HCT116 (cell line): ENCODE data around the gene SNX9. TPM values are rescaled to one million over a fixed set of nuclear protein-coding genes. Genes with fewer than 3 reads are reported as not detected.

Experiments used
- ATAC-seq: fragments of 200-7000 bp; cut with Tn5 transposase; 2 replicates; pipeline ENCODE4 v1.9.1; 2020; ENCODE audit warnings: mild to moderate bottlenecking, moderate library complexity
- BruUV-seq: library from RNA; stranded (reverse); fragments of 400-500 nt; replicated peaks from 2 replicates; lab custom pipeline; 2021; lab: Mats Ljungman, UMichigan
- CTCF ChIA-PET: fragments of 300-600 bp; sonication (Branson Sonifier 250); formaldehyde crosslinking; loops from one replicate; lab custom pipeline; 2021; ENCODE audit warnings: antibody characterized with exemption; lab: Charles Lee
- POLR2A ChIA-PET: fragments of 300-600, 350-600 bp; sonication (Branson Sonifier 250); formaldehyde crosslinking; loops from one replicate; lab custom pipeline; 2021; ENCODE audit warnings: antibody characterized with exemption; lab: Charles Lee
- RAD21 ChIA-PET, 2 experiments: fragments of 300-600 bp; sonication (Branson Sonifier 250); formaldehyde crosslinking; loops; one replicate each; lab custom pipeline; 2023; ENCODE audit warnings: low total read pairs in 2 of 2; ENCODE audit not compliant: uncharacterized antibody in 2 of 2, unreplicated experiment in 2 of 2, low non-redundant PET in 1 of 2; lab: Charles Lee
- DNase-seq: peaks from one replicate; pipeline ENCODE4 v3.0.0-alpha.2; 2010; ENCODE audit warnings: low read depth, low spot score
- H2AFZ ChIP-seq: fragments of 200-600 bp; shearing (Covaris generic), sonication (generic); 2 replicates; pipeline ENCODE4 v1.6.1; 2017; ENCODE audit warnings: low read depth, mixed run types, mixed read lengths, antibody characterized with exemption, low read length; ENCODE audit not compliant: poor library complexity, severe bottlenecking
- H3K27ac ChIP-seq: 2 replicates; pipeline ENCODE4 v1.5.1; 2012; ENCODE audit warnings: low read depth, low read length
- H3K27me3 ChIP-seq: fragments of 200-600 bp; sonication (generic); 2 replicates; pipeline ENCODE4 v1.6.1; 2016; ENCODE audit warnings: mixed run types, low read length, mixed read lengths; ENCODE audit not compliant: insufficient read depth
- H3K36me3 ChIP-seq, 2 experiments: fragments of 200-500 bp in 1 of 2; fragments of 200-600 bp in 1 of 2; sonication (Bioruptor generic) in 1 of 2; sonication (generic) in 1 of 2; 2 replicates each; pipeline versions ENCODE4 v1.5.1 to v1.6.1; 2014 to 2016; ENCODE audit warnings: low read length in 2 of 2, inconsistent platforms in 1 of 2, mixed read lengths in 1 of 2, mixed run types in 1 of 2; ENCODE audit not compliant: insufficient read depth in 2 of 2, control insufficient read depth in 1 of 2
- H3K4me1 ChIP-seq, 2 experiments: fragments of 200-600 bp in 1 of 2; sonication (generic) in 1 of 2; 2 replicates each; pipeline versions ENCODE4 v1.5.1 to v1.6.1; 2012 to 2017; ENCODE audit warnings: low read length in 2 of 2, inconsistent platforms in 1 of 2, mild to moderate bottlenecking in 1 of 2, mixed read lengths in 1 of 2, mixed run types in 1 of 2, moderate library complexity in 1 of 2; ENCODE audit not compliant: insufficient read depth in 2 of 2, control insufficient read depth in 1 of 2
- H3K4me2 ChIP-seq: fragments of 200-600 bp; sonication (generic); 2 replicates; pipeline ENCODE4 v1.6.1; 2017; ENCODE audit warnings: mixed run types, low read length, mixed read lengths
- H3K4me3 ChIP-seq, 2 experiments: fragments of 200-600 bp in 1 of 2; sonication (generic) in 1 of 2; replicated peaks in 1 of 2; 2 replicates each; pipeline ENCODE4 v1.5.1; 2011 to 2016; ENCODE audit warnings: low read length in 2 of 2, control low read depth in 1 of 2, low read depth in 1 of 2, mild to moderate bottlenecking in 1 of 2, mixed read lengths in 1 of 2, mixed run types in 1 of 2
- H3K79me2 ChIP-seq: fragments of 200-600 bp; sonication (generic); 2 replicates; pipeline ENCODE4 v1.6.1; 2017; ENCODE audit warnings: mild to moderate bottlenecking, mixed run types, low read length, moderate library complexity, mixed read lengths; ENCODE audit not compliant: insufficient read depth
- H3K9ac ChIP-seq: fragments of 200-600 bp; sonication (generic); 2 replicates; pipeline ENCODE4 v1.6.1; 2016; ENCODE audit warnings: low read length, mixed read lengths
- H3K9me2 ChIP-seq: fragments of 200-600 bp; sonication (generic), shearing (Covaris generic); 2 replicates; pipeline ENCODE4 v1.6.1; 2017; ENCODE audit warnings: mixed run types, mild to moderate bottlenecking, moderate library complexity; ENCODE audit not compliant: insufficient read depth
- H3K9me3 ChIP-seq, 2 experiments: fragments of 200-500 bp in 1 of 2; fragments of 200-600 bp in 1 of 2; sonication (Bioruptor generic) in 1 of 2; sonication (generic) in 1 of 2; 2 replicates each; pipeline ENCODE4 v1.6.1; 2014 to 2017; ENCODE audit warnings: low read length in 2 of 2, mixed read lengths in 2 of 2, inconsistent platforms in 1 of 2, low read depth in 1 of 2, mild to moderate bottlenecking in 1 of 2, mixed run types in 1 of 2, moderate library complexity in 1 of 2; ENCODE audit not compliant: control insufficient read depth in 1 of 2, insufficient read depth in 1 of 2
- H4K20me1 ChIP-seq: fragments of 200-600 bp; sonication (generic), shearing (Covaris generic); 2 replicates; pipeline ENCODE4 v1.6.1; 2017; ENCODE audit warnings: mixed run types, mild to moderate bottlenecking, moderate library complexity; ENCODE audit not compliant: insufficient read depth
- ATF3 ChIP-seq: IDR thresholded peaks from 2 replicates; pipeline ENCODE4 v1.6.1; 2012
- CEBPB ChIP-seq: IDR thresholded peaks from 2 replicates; pipeline ENCODE4 v1.6.1; 2012; ENCODE audit warnings: low read depth
- EZH2 ChIP-seq: fragments of 200-600 bp; sonication (generic); IDR thresholded peaks from 2 replicates; pipeline ENCODE4 v1.6.1; 2017; ENCODE audit warnings: antibody characterized with exemption, mixed run types
- EZH2phosphoT487 ChIP-seq: fragments of 200-600 bp; IDR thresholded peaks from 2 replicates; pipeline ENCODE4 v1.6.1; 2018; ENCODE audit warnings: antibody characterized with exemption, borderline replicate concordance
- FOSL1 ChIP-seq: IDR thresholded peaks from 2 replicates; pipeline ENCODE4 v1.6.1; 2012; ENCODE audit warnings: low read depth
- MAX ChIP-seq: IDR thresholded peaks from 2 replicates; pipeline ENCODE4 v1.6.1; 2012
- POLR2AphosphoS5 ChIP-seq: IDR thresholded peaks from 2 replicates; pipeline ENCODE4 v1.6.1; 2011; ENCODE audit warnings: mild to moderate bottlenecking, low read depth, low read length, moderate library complexity
- SIN3A ChIP-seq: IDR thresholded peaks from 2 replicates; pipeline ENCODE4 v1.6.1; 2012; ENCODE audit warnings: low read depth
- SRF ChIP-seq: IDR thresholded peaks from 2 replicates; pipeline ENCODE4 v1.6.1; 2012; ENCODE audit warnings: low read depth
- TCF7L2 ChIP-seq: IDR thresholded peaks from 2 replicates; pipeline ENCODE4 v1.7.0; 2011; ENCODE audit warnings: borderline replicate concordance, inconsistent platforms; ENCODE audit not compliant: insufficient read depth, insufficient read length; ENCODE audit errors: extremely low read depth
- ZBTB33 ChIP-seq: IDR thresholded peaks from 2 replicates; pipeline ENCODE4 v1.6.1; 2011; ENCODE audit warnings: mild to moderate bottlenecking, low read length, moderate library complexity; ENCODE audit not compliant: insufficient replicate concordance; ENCODE audit errors: extremely low read depth
- intact Hi-C: fragments of 100-400 bp; cut with micrococcal nuclease; formaldehyde crosslinking; loops from 2 replicates; pipeline ENCODE4 v1.10.0; 2022
- total RNA-seq: library from RNA; stranded (reverse); gene quantifications from one replicate; pipeline ENCODE4 v1.2.1, GENCODE V29; 2021; ENCODE audit not compliant: unreplicated experiment

Gene SNX9
- total RNA-seq, 1 experiment from 2014 or later = 42.5 TPM

GRCh38 chr6:157831018-157831369 lies 7.9 kb downstream of the SNX9 start:
- intact Hi-C loops = no loop called here
- ATAC-seq = no peak

More at GRCh38 chr6:157831018-157831369, 7.9 kb downstream of the SNX9 start:
- Histone ChIP-seq H3K4me1 (peaks cover 27 to 53% of the 10 kb centered on the region in 2 experiments), H3K27me3 (no peaks in the 10 kb centered on the region), H3K9me2 (no peaks in the 10 kb centered on the region), H3K9me3 (no peaks in the 10 kb centered on the region), H2AFZ (no peak overlapping the region), H3K9ac (no peak overlapping the region), H4K20me1 (no peaks in the 10 kb centered on the region), H3K36me3 (no peaks in the 10 kb centered on the region), H3K4me3 (no peak overlapping the region), H3K27ac (no peak overlapping the region), H3K4me2 (no peak overlapping the region), H3K79me2 (peaks cover 92% of the 10 kb centered on the region)
- DNase-seq = no peak
- CTCF ChIA-PET = no interaction called here
- POLR2A ChIA-PET = no interaction called here
- RAD21 ChIA-PET = no interaction called here
- no TSS peak for BruUV-seq
- TF ChIP-seq MAX = no peak
- TF ChIP-seq FOSL1 = no peak
- no peak for TF ChIP-seq CEBPB
- no peak for TF ChIP-seq ATF3
- TF ChIP-seq POLR2AphosphoS5 = no peak
- no peak for TF ChIP-seq SRF
- TF ChIP-seq EZH2 = no peak
- no peak for TF ChIP-seq EZH2phosphoT487
- TF ChIP-seq ZBTB33 = no peak
- TF ChIP-seq SIN3A = no peak
- TF ChIP-seq TCF7L2 = no peak
